ENCODE measurements around the gene IGF1R.

- TF ChIP-seq POLR2A (IDR thresholded peaks at IDR 0.05): no peak
- TF ChIP-seq CTCF (IDR thresholded peaks at IDR 0.05): no peak
- TF ChIP-seq POLR2AphosphoS5 (IDR thresholded peaks at IDR 0.05): no peak
- TF ChIP-seq EP300 (IDR thresholded peaks at IDR 0.05): no peak
Measured at GRCh38 chr15:98968576-98968975, 320.2 kb downstream of the IGF1R start.

Data from suprapubic skin (tissue), 4 donors.